Measurements from ENCODE around the gene WFDC2. TPM values are rescaled to one million over a fixed set of nuclear protein-coding genes. Genes with fewer than 3 reads are reported as not detected.

Gene WFDC2
- total RNA-seq, 1 donor from 2014 or later = not detected

DNA sequence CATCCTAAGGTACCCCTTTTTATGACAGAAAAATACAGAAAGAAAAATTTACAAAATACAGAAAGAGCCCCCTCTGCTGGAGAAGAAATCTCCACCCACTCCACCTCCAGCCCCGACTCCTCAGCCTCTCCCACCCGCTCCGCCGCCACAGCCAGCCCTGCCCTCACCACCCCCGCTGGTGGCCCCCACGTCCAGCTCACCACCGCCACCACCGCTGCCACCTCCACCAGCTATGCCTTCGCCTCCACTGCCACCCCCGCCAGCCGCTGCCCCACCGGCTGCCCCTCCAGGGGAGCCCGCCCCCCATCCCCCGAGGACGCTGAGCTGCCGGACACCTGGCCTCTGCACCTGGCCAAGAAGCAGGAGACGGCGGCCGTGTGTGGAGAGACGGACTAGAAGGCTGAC, 17.7 kb downstream of the WFDC2 start:
- no peaks in the 10 kb centered on the region for H3K36me3 Mint-ChIP-seq (ENCODE audit: low read depth)
- H3K27me3 Mint-ChIP-seq (ENCODE audit: low read depth) = peaks cover 38% of the 10 kb centered on the region
- TF ChIP-seq, protein P1, sequence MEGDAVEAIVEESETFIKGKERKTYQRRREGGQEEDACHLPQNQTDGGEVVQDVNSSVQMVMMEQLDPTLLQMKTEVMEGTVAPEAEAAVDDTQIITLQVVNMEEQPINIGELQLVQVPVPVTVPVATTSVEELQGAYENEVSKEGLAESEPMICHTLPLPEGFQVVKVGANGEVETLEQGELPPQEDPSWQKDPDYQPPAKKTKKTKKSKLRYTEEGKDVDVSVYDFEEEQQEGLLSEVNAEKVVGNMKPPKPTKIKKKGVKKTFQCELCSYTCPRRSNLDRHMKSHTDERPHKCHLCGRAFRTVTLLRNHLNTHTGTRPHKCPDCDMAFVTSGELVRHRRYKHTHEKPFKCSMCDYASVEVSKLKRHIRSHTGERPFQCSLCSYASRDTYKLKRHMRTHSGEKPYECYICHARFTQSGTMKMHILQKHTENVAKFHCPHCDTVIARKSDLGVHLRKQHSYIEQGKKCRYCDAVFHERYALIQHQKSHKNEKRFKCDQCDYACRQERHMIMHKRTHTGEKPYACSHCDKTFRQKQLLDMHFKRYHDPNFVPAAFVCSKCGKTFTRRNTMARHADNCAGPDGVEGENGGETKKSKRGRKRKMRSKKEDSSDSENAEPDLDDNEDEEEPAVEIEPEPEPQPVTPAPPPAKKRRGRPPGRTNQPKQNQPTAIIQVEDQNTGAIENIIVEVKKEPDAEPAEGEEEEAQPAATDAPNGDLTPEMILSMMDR (IDR thresholded peaks at IDR 0.05) = peak; percentile 43
- H3K4me3 Mint-ChIP-seq (ENCODE audit: unreplicated experiment) = no peak overlapping the region
- no peaks in the 10 kb centered on the region for H3K9me3 Mint-ChIP-seq (ENCODE audit: low read depth)
- H3K27ac Mint-ChIP-seq (ENCODE audit: unreplicated experiment) = no peak overlapping the region
- DNase-seq (ENCODE audit: low spot score) = no peak
- no peaks in the 10 kb centered on the region for H3K4me1 Mint-ChIP-seq (ENCODE audit: low read depth)

DNA sequence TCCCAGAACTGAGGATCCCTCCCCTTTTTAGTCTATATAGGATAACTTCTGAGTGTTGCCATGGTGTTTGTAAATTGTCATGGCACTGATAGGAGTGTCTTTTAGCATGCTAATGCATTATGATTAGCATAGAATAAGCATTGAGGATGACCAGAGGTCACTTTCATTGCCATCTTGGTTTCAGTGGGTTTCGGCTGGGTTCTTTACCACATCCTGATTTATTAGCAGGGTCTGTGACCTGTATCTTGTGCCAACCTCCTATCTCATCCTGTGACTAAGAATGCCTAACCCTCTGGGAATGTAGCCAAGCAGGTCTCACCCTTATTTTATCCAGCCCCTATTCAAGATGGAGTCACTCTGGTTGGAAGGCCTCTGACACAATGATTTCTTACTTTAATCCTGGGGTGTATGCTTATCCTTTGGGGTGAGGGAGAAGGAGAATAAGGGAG, 19.6 kb downstream of the WFDC2 start:
- DNase-seq (ENCODE audit: low spot score) = no peak
- Mint-ChIP-seq H3K36me3 (ENCODE audit: low read depth) (no peaks in the 10 kb centered on the region), H3K4me3 (ENCODE audit: unreplicated experiment) (no peak overlapping the region), H3K27me3 (ENCODE audit: low read depth) (peaks cover 27% of the 10 kb centered on the region), H3K27ac (ENCODE audit: unreplicated experiment) (no peak overlapping the region), H3K4me1 (ENCODE audit: low read depth) (no peaks in the 10 kb centered on the region), H3K9me3 (ENCODE audit: low read depth) (no peaks in the 10 kb centered on the region)
- TF ChIP-seq, protein P1 (IDR thresholded peaks at IDR 0.05) = no peak

DNA sequence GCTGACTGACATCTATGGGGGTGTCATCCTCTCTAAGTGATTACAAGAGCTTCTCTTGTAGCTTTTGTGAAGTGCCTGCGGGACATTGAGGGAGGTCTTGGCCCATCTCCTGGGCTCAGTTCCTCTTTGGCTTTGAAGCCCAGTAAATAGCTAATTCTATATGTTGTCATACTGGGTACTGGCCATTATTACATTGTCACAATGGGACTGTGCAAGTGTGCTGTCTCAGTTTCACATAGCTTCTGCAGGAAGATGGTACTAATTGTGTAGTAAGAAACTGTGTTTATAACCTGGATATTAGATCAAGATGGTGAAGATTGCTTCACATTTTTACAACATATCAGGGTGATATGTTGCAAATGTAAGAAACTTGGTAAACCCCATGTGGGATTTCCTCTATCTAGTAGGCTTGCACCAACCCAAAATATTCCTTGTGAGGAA, 26.0 kb downstream of the WFDC2 start:
- Mint-ChIP-seq H3K27me3 (ENCODE audit: low read depth) (peaks cover 12% of the 10 kb centered on the region), H3K9me3 (ENCODE audit: low read depth) (no peaks in the 10 kb centered on the region), H3K4me3 (ENCODE audit: unreplicated experiment) (no peak overlapping the region), H3K36me3 (ENCODE audit: low read depth) (no peaks in the 10 kb centered on the region), H3K4me1 (ENCODE audit: low read depth) (no peaks in the 10 kb centered on the region), H3K27ac (ENCODE audit: unreplicated experiment) (no peak overlapping the region)
- no peak for DNase-seq (ENCODE audit: low spot score)
- TF ChIP-seq, protein P1 (IDR thresholded peaks at IDR 0.05) = no peak

- no peak overlapping the region for H3K27ac Mint-ChIP-seq (ENCODE audit: unreplicated experiment)
These were observed 26.6 kb downstream of the WFDC2 start for GRCh38 chr20:45496166-45496565.

DNA sequence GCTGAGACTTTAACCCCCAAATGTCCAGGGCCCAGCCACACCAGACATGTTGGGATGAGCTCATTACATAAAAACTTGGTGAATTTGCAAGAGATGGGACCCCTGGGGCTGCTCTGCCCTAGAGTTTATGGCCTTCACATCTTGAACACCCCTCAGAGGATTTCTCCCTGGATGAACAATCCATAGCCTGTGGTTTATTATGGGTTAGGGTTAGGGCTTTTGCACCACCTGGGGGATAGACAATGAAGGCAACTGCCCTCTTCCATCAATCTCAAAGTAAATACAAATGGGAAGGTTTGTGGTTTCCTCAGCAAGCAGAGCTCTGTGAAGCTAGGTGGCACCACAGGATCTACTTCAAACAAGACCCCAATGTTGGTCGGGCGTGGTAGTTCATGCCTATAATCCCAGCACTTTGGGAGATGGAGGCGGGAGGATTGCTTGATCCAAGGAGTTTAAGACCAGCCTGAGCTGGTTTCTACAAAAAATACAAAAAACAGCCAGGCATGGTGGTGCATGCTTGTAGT, 28.5 kb downstream of the WFDC2 start:
- Mint-ChIP-seq H3K4me3 (ENCODE audit: unreplicated experiment) (no peak overlapping the region), H3K27me3 (ENCODE audit: low read depth) (peaks cover 21% of the 10 kb centered on the region), H3K36me3 (ENCODE audit: low read depth) (no peaks in the 10 kb centered on the region), H3K9me3 (ENCODE audit: low read depth) (no peaks in the 10 kb centered on the region), H3K27ac (ENCODE audit: unreplicated experiment) (no peak overlapping the region), H3K4me1 (ENCODE audit: low read depth) (no peaks in the 10 kb centered on the region)
- no peak for DNase-seq (ENCODE audit: low spot score)
- TF ChIP-seq, protein P1 (IDR thresholded peaks at IDR 0.05) = no peak

More at GRCh38 chr20:45496166-45496565, 26.6 kb downstream of the WFDC2 start:
- Mint-ChIP-seq H3K4me1 (ENCODE audit: low read depth) (no peaks in the 10 kb centered on the region), H3K9me3 (ENCODE audit: low read depth) (no peaks in the 10 kb centered on the region), H3K27me3 (ENCODE audit: low read depth) (peaks cover 12% of the 10 kb centered on the region), H3K36me3 (ENCODE audit: low read depth) (no peaks in the 10 kb centered on the region), H3K4me3 (ENCODE audit: unreplicated experiment) (no peak overlapping the region)
- no peak for DNase-seq (ENCODE audit: low spot score)
- TF ChIP-seq, protein P1 (IDR thresholded peaks at IDR 0.05) = no peak

All from chondrocyte (in vitro differentiated cells).